GM23338 (cell line): ENCODE measurements around the gene TP73. TPM values are rescaled to one million over a fixed set of nuclear protein-coding genes. Genes with fewer than 3 reads are reported as not detected.

Source experiments
- ATAC-seq: fragments of 200-7000 bp; cut with Tn5 transposase; 3 replicates; pipeline ENCODE4 v1.9.1; 2020
- DNase-seq: peaks from one replicate; pipeline ENCODE4 v3.0.0-alpha.2; 2015; ENCODE audit warnings: low spot score
- H2AFZ ChIP-seq: fragments of 200-600 bp; sonication (generic); 2 replicates; pipeline ENCODE4 v1.8.0; 2016; ENCODE audit warnings: antibody characterized with exemption, mild to moderate bottlenecking, moderate library complexity
- H3F3A ChIP-seq: fragments of 200-600 bp; sonication (generic); replicated peaks from 2 replicates; pipeline ENCODE4 v1.8.0; 2017; ENCODE audit warnings: antibody characterized with exemption, mixed run types, low read depth
- H3K27ac ChIP-seq: fragments of 200-600 bp; sonication (generic); 2 replicates; pipeline ENCODE4 v1.6.1; 2016; ENCODE audit warnings: low read depth
- H3K27me3 ChIP-seq: fragments of 200-600 bp; sonication (generic); 2 replicates; pipeline ENCODE4 v1.8.0; 2016; ENCODE audit warnings: mild to moderate bottlenecking, mixed run types, moderate library complexity; ENCODE audit not compliant: insufficient read depth
- H3K36me3 ChIP-seq: fragments of 200-600 bp; sonication (generic); 2 replicates; pipeline ENCODE4 v1.8.0; 2016; ENCODE audit warnings: mild to moderate bottlenecking; ENCODE audit not compliant: insufficient read depth
- H3K4me1 ChIP-seq: fragments of 200-600 bp; sonication (generic); 2 replicates; pipeline ENCODE4 v1.8.0; 2016; ENCODE audit warnings: mild to moderate bottlenecking, moderate library complexity; ENCODE audit not compliant: insufficient read depth
- H3K4me2 ChIP-seq: fragments of 200-600 bp; sonication (generic); 2 replicates; pipeline ENCODE4 v1.7.1; 2017; ENCODE audit warnings: mixed run types
- H3K4me3 ChIP-seq: fragments of 200-600 bp; sonication (generic); 2 replicates; pipeline ENCODE4 v1.6.1; 2016; ENCODE audit warnings: mixed run types
- H3K79me2 ChIP-seq: fragments of 200-600 bp; sonication (generic); replicated peaks from 2 replicates; pipeline ENCODE4 v1.8.0; 2017; ENCODE audit warnings: mild to moderate bottlenecking; ENCODE audit not compliant: insufficient read depth
- H3K9me2 ChIP-seq: fragments of 200-600 bp; sonication (generic); 2 replicates; pipeline ENCODE4 v1.8.0; 2017; ENCODE audit not compliant: insufficient read depth
- H4K20me1 ChIP-seq: fragments of 200-600 bp; sonication (generic); replicated peaks from 2 replicates; pipeline ENCODE4 v1.8.0; 2017; ENCODE audit warnings: mild to moderate bottlenecking; ENCODE audit not compliant: insufficient read depth
- H3K27ac Mint-ChIP-seq: 2 replicates; pipeline ENCODE4 v1.8.0; 2020; ENCODE audit warnings: inconsistent platforms, mild to moderate bottlenecking, moderate library complexity, mixed read lengths
- H3K27me3 Mint-ChIP-seq: 3 replicates; pipeline ENCODE4 v1.8.0; 2022; ENCODE audit warnings: low read depth, mild to moderate bottlenecking, moderate library complexity, mixed read lengths, inconsistent platforms; ENCODE audit not compliant: insufficient read depth, poor library complexity
- H3K36me3 Mint-ChIP-seq: 3 replicates; pipeline ENCODE4 v1.8.0; 2021; ENCODE audit warnings: low read depth, mild to moderate bottlenecking, inconsistent platforms, moderate library complexity, mixed read lengths
- H3K4me1 Mint-ChIP-seq: 3 replicates; pipeline ENCODE4 v1.8.0; 2020; ENCODE audit warnings: mild to moderate bottlenecking, inconsistent platforms, mixed read lengths
- H3K4me3 Mint-ChIP-seq: 3 replicates; pipeline ENCODE4 v1.8.0; 2021; ENCODE audit warnings: moderate library complexity, mild to moderate bottlenecking, inconsistent platforms, mixed read lengths
- H3K9me3 Mint-ChIP-seq: 3 replicates; pipeline ENCODE4 v1.8.0; 2020; ENCODE audit warnings: moderate library complexity, mild to moderate bottlenecking, inconsistent platforms, mixed read lengths
- CREB1 ChIP-seq: fragments of 250-450 bp; sonication (Bioruptor Pico); IDR thresholded peaks from 2 replicates; pipeline ENCODE4 v1.5.0; 2020; ENCODE audit warnings: low read depth, mild to moderate bottlenecking, moderate library complexity
- EZH2 ChIP-seq: fragments of 200-600 bp; sonication (generic); IDR thresholded peaks from one replicate; pipeline ENCODE4 v1.8.0; 2017; ENCODE audit warnings: antibody characterized with exemption, mild to moderate bottlenecking, low read depth; ENCODE audit not compliant: unreplicated experiment
- EZH2phosphoT487 ChIP-seq: fragments of 200-600 bp; sonication (generic); IDR thresholded peaks from one replicate; pipeline ENCODE4 v1.8.1; 2018; ENCODE audit warnings: antibody characterized with exemption; ENCODE audit not compliant: unreplicated experiment
- JUNB ChIP-seq: IDR thresholded peaks from one replicate; pipeline ENCODE4 v1.6.1; 2016; ENCODE audit warnings: antibody characterized with exemption; ENCODE audit not compliant: unreplicated experiment
- NANOG ChIP-seq: IDR thresholded peaks from 2 replicates; pipeline ENCODE4 v1.6.1; 2016; ENCODE audit warnings: antibody characterized with exemption, borderline replicate concordance
- POLR2AphosphoS5 ChIP-seq: IDR thresholded peaks from 2 replicates; pipeline ENCODE4 v1.6.1; 2016; ENCODE audit warnings: antibody characterized with exemption, low read depth
- STAT1 ChIP-seq: IDR thresholded peaks from one replicate; pipeline ENCODE4 v1.6.1; 2016; ENCODE audit warnings: antibody characterized with exemption; ENCODE audit not compliant: unreplicated experiment
- ZNF114 ChIP-seq: fragments of 250-450 bp; sonication (Bioruptor Pico); IDR thresholded peaks from 2 replicates; pipeline ENCODE4 v1.5.0; 2020; ENCODE audit warnings: mild to moderate bottlenecking, moderate library complexity
- ZNF331 ChIP-seq: fragments of 250-450 bp; sonication (Bioruptor Pico); IDR thresholded peaks from 2 replicates; pipeline ENCODE4 v1.5.0; 2020; ENCODE audit warnings: low read depth, mild to moderate bottlenecking, moderate library complexity
- polyA plus RNA-seq: library from polyadenylated mRNA; unstranded; fragments of >200 nt; fragmentation: Nextera tagmentation; extraction: Ambion mirVana; gene quantifications from 2 replicates; pipeline ENCODE4 v1.2.1, GENCODE V29; 2016
- total RNA-seq: library from RNA; depleted of rRNA; stranded (reverse); fragments of >200 nt; shearing (Covaris generic); gene quantifications from 2 replicates; pipeline ENCODE4 v1.2.3, GENCODE V29; 2014
- TF ChIP-seq, protein P1 (sequence below): IDR thresholded peaks from 2 replicates; pipeline ENCODE4 v1.6.1; 2016; ENCODE audit warnings: antibody characterized with exemption
- TF ChIP-seq, protein P2 (sequence below): IDR thresholded peaks from one replicate; pipeline ENCODE4 v1.6.1; 2018; ENCODE audit warnings: antibody characterized with exemption; ENCODE audit not compliant: unreplicated experiment
- TF ChIP-seq, protein P3 (sequence below): fragments of 250-450 bp; sonication (Bioruptor Pico); IDR thresholded peaks from 2 replicates; pipeline ENCODE4 v1.5.0; 2020; ENCODE audit warnings: mild to moderate bottlenecking, moderate library complexity
- TF ChIP-seq, protein P4 (sequence below), 2 experiments: fragments of 200-600 bp in 1 of 2; sonication (generic) in 1 of 2; conservative IDR thresholded peaks; 2 replicates each; pipeline versions ENCODE4 v1.5.1 to v1.6.1; 2016 to 2017; ENCODE audit warnings: antibody characterized with exemption in 2 of 2, low read depth in 2 of 2, mild to moderate bottlenecking in 2 of 2, moderate library complexity in 1 of 2

TP73 gene
- total and polyA plus RNA-seq, 2 experiments from 2014 or later, result 1.4 to 3.4 TPM

DNA sequence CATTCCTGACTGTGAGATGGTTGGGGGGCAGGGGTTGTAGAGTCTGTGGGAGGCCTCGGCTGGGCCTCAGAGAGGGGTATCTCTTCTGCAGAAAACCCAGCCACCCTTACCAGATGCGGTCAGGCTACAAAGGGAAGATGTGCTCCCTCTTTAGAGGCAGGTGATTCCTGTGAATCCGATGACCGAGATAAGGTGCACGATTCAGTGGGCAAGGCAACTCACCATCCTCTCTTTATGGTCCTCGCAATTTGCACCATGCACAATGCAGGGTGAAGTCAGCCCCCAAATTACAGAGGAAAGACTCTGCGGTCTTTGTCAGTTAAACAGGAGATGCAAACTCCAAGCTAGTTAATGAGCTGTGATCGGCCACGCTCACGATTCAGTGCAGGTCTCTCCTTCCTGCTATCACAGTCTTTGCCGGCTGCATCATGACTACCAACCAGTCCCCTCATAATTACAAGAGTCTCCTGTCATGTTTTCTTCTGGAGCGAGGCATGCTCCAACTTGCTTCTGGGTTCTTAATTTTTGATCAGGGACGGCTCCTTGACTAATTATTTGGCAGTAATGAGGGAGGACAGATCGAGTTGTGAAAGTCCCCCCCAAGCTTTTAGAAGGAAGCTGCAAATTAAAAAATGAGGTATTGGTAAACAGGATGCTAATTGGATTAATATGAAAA is 12.5 kb downstream of the TP73 start:
- H3F3A ChIP-seq, result 0 out of 2 replicates have a peak, but pooled peaks cover 3% of the 10 kb centered on the region
- no peaks in the 10 kb centered on the region for H3K9me2 ChIP-seq
- H3K27ac ChIP-seq, result no peak overlapping the region
- Mint-ChIP-seq H3K4me1 (peaks cover 14% of the 10 kb centered on the region), H3K36me3 (no peaks in the 10 kb centered on the region), H3K4me3 (no peak overlapping the region; the same call in 2 of the 3 replicates), H3K27ac (no peak overlapping the region), H3K27me3 (peaks cover 21% of the 10 kb centered on the region), H3K9me3 (no peaks in the 10 kb centered on the region; the same call in 2 of the 3 replicates)
- TF ChIP-seq POLR2AphosphoS5 (no peak), EZH2phosphoT487 (no peak), CREB1 (CRISPR knock-in tag) (no peak), JUNB (no peak), EZH2 (no peak), ZNF114 (CRISPR knock-in tag) (no peak), STAT1 (no peak), NANOG (no peak), ZNF331 (no peak)
- TF ChIP-seq, protein P1, sequence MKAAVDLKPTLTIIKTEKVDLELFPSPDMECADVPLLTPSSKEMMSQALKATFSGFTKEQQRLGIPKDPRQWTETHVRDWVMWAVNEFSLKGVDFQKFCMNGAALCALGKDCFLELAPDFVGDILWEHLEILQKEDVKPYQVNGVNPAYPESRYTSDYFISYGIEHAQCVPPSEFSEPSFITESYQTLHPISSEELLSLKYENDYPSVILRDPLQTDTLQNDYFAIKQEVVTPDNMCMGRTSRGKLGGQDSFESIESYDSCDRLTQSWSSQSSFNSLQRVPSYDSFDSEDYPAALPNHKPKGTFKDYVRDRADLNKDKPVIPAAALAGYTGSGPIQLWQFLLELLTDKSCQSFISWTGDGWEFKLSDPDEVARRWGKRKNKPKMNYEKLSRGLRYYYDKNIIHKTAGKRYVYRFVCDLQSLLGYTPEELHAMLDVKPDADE, result no peak
- TF ChIP-seq, protein P2, sequence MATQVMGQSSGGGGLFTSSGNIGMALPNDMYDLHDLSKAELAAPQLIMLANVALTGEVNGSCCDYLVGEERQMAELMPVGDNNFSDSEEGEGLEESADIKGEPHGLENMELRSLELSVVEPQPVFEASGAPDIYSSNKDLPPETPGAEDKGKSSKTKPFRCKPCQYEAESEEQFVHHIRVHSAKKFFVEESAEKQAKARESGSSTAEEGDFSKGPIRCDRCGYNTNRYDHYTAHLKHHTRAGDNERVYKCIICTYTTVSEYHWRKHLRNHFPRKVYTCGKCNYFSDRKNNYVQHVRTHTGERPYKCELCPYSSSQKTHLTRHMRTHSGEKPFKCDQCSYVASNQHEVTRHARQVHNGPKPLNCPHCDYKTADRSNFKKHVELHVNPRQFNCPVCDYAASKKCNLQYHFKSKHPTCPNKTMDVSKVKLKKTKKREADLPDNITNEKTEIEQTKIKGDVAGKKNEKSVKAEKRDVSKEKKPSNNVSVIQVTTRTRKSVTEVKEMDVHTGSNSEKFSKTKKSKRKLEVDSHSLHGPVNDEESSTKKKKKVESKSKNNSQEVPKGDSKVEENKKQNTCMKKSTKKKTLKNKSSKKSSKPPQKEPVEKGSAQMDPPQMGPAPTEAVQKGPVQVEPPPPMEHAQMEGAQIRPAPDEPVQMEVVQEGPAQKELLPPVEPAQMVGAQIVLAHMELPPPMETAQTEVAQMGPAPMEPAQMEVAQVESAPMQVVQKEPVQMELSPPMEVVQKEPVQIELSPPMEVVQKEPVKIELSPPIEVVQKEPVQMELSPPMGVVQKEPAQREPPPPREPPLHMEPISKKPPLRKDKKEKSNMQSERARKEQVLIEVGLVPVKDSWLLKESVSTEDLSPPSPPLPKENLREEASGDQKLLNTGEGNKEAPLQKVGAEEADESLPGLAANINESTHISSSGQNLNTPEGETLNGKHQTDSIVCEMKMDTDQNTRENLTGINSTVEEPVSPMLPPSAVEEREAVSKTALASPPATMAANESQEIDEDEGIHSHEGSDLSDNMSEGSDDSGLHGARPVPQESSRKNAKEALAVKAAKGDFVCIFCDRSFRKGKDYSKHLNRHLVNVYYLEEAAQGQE, result no peak
- TF ChIP-seq, protein P3, sequence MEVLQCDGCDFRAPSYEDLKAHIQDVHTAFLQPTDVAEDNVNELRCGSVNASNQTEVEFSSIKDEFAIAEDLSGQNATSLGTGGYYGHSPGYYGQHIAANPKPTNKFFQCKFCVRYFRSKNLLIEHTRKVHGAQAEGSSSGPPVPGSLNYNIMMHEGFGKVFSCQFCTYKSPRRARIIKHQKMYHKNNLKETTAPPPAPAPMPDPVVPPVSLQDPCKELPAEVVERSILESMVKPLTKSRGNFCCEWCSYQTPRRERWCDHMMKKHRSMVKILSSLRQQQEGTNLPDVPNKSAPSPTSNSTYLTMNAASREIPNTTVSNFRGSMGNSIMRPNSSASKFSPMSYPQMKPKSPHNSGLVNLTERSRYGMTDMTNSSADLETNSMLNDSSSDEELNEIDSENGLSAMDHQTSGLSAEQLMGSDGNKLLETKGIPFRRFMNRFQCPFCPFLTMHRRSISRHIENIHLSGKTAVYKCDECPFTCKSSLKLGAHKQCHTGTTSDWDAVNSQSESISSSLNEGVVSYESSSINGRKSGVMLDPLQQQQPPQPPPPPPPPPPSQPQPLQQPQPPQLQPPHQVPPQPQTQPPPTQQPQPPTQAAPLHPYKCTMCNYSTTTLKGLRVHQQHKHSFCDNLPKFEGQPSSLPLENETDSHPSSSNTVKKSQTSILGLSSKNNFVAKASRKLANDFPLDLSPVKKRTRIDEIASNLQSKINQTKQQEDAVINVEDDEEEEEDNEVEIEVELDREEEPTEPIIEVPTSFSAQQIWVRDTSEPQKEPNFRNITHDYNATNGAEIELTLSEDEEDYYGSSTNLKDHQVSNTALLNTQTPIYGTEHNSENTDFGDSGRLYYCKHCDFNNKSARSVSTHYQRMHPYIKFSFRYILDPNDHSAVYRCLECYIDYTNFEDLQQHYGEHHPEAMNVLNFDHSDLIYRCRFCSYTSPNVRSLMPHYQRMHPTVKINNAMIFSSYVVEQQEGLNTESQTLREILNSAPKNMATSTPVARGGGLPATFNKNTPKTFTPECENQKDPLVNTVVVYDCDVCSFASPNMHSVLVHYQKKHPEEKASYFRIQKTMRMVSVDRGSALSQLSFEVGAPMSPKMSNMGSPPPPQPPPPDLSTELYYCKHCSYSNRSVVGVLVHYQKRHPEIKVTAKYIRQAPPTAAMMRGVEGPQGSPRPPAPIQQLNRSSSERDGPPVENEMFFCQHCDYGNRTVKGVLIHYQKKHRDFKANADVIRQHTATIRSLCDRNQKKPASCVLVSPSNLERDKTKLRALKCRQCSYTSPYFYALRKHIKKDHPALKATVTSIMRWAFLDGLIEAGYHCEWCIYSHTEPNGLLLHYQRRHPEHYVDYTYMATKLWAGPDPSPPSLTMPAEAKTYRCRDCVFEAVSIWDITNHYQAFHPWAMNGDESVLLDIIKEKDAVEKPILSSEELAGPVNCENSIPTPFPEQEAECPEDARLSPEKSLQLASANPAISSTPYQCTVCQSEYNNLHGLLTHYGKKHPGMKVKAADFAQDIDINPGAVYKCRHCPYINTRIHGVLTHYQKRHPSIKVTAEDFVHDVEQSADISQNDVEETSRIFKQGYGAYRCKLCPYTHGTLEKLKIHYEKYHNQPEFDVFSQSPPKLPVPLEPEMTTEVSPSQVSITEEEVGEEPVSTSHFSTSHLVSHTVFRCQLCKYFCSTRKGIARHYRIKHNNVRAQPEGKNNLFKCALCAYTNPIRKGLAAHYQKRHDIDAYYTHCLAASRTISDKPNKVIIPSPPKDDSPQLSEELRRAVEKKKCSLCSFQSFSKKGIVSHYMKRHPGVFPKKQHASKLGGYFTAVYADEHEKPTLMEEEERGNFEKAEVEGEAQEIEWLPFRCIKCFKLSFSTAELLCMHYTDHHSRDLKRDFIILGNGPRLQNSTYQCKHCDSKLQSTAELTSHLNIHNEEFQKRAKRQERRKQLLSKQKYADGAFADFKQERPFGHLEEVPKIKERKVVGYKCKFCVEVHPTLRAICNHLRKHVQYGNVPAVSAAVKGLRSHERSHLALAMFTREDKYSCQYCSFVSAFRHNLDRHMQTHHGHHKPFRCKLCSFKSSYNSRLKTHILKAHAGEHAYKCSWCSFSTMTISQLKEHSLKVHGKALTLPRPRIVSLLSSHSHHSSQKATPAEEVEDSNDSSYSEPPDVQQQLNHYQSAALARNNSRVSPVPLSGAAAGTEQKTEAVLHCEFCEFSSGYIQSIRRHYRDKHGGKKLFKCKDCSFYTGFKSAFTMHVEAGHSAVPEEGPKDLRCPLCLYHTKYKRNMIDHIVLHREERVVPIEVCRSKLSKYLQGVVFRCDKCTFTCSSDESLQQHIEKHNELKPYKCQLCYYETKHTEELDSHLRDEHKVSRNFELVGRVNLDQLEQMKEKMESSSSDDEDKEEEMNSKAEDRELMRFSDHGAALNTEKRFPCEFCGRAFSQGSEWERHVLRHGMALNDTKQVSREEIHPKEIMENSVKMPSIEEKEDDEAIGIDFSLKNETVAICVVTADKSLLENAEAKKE (CRISPR knock-in tag), result no peak
- TF ChIP-seq, protein P4, sequence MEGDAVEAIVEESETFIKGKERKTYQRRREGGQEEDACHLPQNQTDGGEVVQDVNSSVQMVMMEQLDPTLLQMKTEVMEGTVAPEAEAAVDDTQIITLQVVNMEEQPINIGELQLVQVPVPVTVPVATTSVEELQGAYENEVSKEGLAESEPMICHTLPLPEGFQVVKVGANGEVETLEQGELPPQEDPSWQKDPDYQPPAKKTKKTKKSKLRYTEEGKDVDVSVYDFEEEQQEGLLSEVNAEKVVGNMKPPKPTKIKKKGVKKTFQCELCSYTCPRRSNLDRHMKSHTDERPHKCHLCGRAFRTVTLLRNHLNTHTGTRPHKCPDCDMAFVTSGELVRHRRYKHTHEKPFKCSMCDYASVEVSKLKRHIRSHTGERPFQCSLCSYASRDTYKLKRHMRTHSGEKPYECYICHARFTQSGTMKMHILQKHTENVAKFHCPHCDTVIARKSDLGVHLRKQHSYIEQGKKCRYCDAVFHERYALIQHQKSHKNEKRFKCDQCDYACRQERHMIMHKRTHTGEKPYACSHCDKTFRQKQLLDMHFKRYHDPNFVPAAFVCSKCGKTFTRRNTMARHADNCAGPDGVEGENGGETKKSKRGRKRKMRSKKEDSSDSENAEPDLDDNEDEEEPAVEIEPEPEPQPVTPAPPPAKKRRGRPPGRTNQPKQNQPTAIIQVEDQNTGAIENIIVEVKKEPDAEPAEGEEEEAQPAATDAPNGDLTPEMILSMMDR (conservative IDR thresholded peaks at IDR 0.05; ENCODE audit: low read depth in 2 of 2), result no peak
- no peaks in the 10 kb centered on the region for H3K79me2 ChIP-seq
- no peak for ATAC-seq
- no peaks in the 10 kb centered on the region for H3K36me3 ChIP-seq
- H2AFZ ChIP-seq, result peak overlapping the region; percentile 78; the same call in 1 of the 2 replicates
- no peak overlapping the region for H3K4me3 ChIP-seq
- no peak overlapping the region for H3K4me2 ChIP-seq
- H3K4me1 ChIP-seq, result no peaks in the 10 kb centered on the region
- H4K20me1 ChIP-seq, result no peaks in the 10 kb centered on the region
- DNase-seq, result no peak
- H3K27me3 ChIP-seq, result peaks cover 3% of the 10 kb centered on the region; the same call in 1 of the 2 replicates
